Spinal cord (tissue), 10 donors: Measurements from ENCODE around the gene PPARGC1A. TPM values are rescaled to one million over a fixed set of nuclear protein-coding genes. Genes with fewer than 3 reads are reported as not detected.

Experiments
- DNase-seq, 6 donors: peaks; one replicate each; pipeline versions ENCODE4 v3.0.0 to v3.0.0-alpha.2; 2013 to 2015; ENCODE audit warnings: low spot score in 6 of 6, low read depth in 4 of 6
- H3K27ac ChIP-seq: one replicate; pipeline ENCODE4 v1.5.1; 2013; ENCODE audit warnings: low read depth, low read length, control low read depth
- H3K27me3 ChIP-seq: one replicate; pipeline ENCODE4 v1.6.1; 2013; ENCODE audit warnings: low read length; ENCODE audit not compliant: control insufficient read depth, insufficient read depth
- H3K36me3 ChIP-seq: one replicate; pipeline ENCODE4 v1.6.1; 2013; ENCODE audit warnings: low read length; ENCODE audit not compliant: control insufficient read depth, insufficient read depth
- H3K4me1 ChIP-seq: one replicate; pipeline ENCODE4 v1.6.1; 2013; ENCODE audit warnings: low read length; ENCODE audit not compliant: control insufficient read depth, insufficient read depth
- H3K4me3 ChIP-seq: one replicate; pipeline ENCODE4 v1.5.1; 2013; ENCODE audit warnings: low read depth, low read length, control low read depth
- H3K9me3 ChIP-seq: one replicate; pipeline ENCODE4 v1.6.1; 2013; ENCODE audit warnings: low read length; ENCODE audit not compliant: control insufficient read depth, insufficient read depth
- WGBS: methylation state at CpG from one replicate; pipeline ENCODE4 v1.1.5; 2013; ENCODE audit warnings: missing lambda C conversion rate; ENCODE audit not compliant: insufficient coverage; 5-methylcytosine and 5-hydroxymethylcytosine counted together
- polyA plus RNA-seq, 2 donors: library from polyadenylated mRNA; unstranded; fragments of 120-200 nt; gene quantifications; one replicate each; pipeline ENCODE4 v1.2.1, GENCODE V29; 2013; ENCODE audit not compliant: insufficient read length in 2 of 2
- total RNA-seq, 2 donors: library from RNA; depleted of rRNA in 1 of 2; stranded (reverse); fragments of 120-200 nt in 1 of 2; fragments of >200 nt in 1 of 2; gene quantifications; one replicate each; pipeline versions ENCODE4 v1.2.3 to v1.2.4, GENCODE V29; 2013 to 2014
- donor health status: healthy.

PPARGC1A gene
- total and polyA plus RNA-seq, 4 donors = 12.2 to 18.9 (median 15.0) TPM

DNA sequence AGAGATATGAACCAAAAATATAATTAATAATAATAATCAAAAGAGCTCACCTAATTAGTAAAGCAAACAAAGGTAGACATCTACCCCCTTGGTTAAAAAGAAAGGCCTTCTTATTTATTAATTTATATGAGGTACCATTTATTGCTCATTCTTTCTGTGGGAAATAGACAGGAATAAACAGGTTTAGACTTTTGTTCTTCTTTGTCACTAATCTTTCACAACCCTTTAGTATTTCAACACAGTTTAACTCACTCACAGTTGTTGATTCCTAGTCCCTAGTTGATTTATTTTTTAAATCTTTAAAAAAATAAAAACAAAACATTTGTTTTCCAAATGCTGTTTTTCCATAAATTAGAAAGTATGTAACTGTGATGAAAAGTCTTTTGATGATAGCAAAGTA is 5.6 kb downstream of the PPARGC1A start:
- H3K27me3 ChIP-seq = no peaks in the 10 kb centered on the region
- H3K4me1 ChIP-seq = peaks cover 6% of the 10 kb centered on the region
- no peak for DNase-seq
- no peak overlapping the region for H3K4me3 ChIP-seq
- H3K36me3 ChIP-seq = no peaks in the 10 kb centered on the region
- H3K27ac ChIP-seq = no peak overlapping the region
- no peaks in the 10 kb centered on the region for H3K9me3 ChIP-seq

DNA sequence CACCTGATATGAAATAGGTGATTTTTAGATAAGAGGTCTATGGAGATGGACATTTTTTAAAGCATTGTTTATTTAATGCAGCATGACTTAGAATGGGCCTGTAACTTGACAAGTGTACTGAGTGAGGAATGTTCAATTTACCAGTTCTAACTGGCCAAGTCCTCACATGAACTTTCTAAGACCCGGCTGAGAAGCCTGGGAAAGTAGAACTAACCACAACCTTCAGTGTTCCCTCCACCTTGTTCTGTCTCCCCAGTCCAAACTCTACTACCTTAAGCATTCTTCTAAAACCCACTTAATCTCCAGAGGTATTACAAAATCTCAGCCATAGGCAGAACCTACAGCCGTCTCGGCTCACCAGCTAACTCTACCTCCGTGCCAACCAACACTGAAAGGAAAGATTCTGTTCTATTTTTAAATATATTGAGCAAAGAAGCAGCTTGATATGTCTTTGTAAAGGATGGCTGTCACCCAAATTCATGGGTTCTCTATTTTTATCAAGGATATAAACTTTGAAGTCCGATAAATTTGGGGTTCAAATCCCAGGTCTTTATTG is 6.8 kb downstream of the PPARGC1A start:
- no peak for DNase-seq
- Histone ChIP-seq H3K27ac (no peak overlapping the region), H3K36me3 (no peaks in the 10 kb centered on the region), H3K4me1 (no peaks in the 10 kb centered on the region), H3K4me3 (no peak overlapping the region), H3K9me3 (no peaks in the 10 kb centered on the region), H3K27me3 (no peaks in the 10 kb centered on the region)
- 100% methylated on average over 1 of the region's 5 CpGs for WGBS

DNA sequence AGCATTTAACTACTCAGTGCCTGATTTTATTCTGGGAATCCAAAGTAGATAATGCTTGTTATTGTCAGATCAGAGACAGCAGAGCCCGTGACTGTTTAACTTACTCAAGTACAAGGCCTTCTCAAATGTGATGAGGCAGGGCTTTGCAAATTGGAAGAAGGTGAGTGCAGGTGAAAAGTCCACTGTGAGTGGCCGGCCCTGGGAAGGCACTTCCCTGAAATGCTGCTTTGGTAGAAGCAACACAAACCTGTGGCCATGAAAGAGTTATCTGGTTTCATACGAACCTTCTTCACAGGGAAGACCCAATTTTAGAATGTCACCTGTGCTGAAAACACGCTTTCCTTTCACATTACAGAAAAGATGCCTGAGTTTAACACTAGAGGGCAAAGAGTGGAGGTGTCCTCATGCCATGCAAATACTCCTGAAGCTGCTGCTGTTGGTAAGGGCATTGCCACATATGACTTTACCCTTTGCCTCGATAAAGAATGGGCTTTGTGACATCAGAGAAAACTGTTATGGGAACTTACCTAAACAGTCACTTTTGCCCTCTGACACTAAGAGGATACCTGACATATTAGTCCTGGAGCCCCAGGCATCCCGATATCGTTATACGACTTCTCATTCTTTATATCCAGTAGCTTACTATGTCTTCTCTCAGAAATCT is 8.0 kb downstream of the PPARGC1A start:
- DNase-seq = no peak
- H3K4me1 ChIP-seq = no peaks in the 10 kb centered on the region
- no peak overlapping the region for H3K4me3 ChIP-seq
- H3K36me3 ChIP-seq = no peaks in the 10 kb centered on the region
- 65% methylated on average over 3 of the region's 8 CpGs for WGBS
- no peak overlapping the region for H3K27ac ChIP-seq
- no peaks in the 10 kb centered on the region for H3K9me3 ChIP-seq
- no peaks in the 10 kb centered on the region for H3K27me3 ChIP-seq

DNA sequence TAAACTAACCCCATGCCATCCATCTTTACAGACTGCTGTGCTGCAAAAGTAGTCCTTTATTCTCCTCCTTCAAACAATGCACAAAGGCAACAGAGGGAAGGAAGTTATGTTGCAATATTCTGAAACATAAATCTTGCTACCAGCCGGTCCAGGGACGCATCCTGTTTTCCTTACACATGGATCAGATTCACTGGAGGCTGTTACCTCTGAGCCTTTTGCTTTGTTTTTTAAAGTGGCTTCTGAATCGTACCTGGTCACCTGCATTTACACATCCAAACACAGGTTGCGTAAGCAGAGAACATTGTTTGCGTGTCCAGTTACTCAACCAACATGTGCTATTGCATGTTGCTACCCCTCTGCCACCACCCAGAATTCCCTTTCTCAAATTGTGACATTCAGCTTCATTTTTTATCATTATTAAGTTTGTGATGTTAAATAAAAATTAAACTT is 8.8 kb downstream of the PPARGC1A start:
- H3K36me3 ChIP-seq = no peaks in the 10 kb centered on the region
- no peak for DNase-seq
- H3K4me1 ChIP-seq = no peaks in the 10 kb centered on the region
- no peak overlapping the region for H3K4me3 ChIP-seq
- no peak overlapping the region for H3K27ac ChIP-seq
- WGBS = 74% methylated on average over 4 of the region's 5 CpGs
- no peaks in the 10 kb centered on the region for H3K9me3 ChIP-seq
- no peaks in the 10 kb centered on the region for H3K27me3 ChIP-seq

DNA sequence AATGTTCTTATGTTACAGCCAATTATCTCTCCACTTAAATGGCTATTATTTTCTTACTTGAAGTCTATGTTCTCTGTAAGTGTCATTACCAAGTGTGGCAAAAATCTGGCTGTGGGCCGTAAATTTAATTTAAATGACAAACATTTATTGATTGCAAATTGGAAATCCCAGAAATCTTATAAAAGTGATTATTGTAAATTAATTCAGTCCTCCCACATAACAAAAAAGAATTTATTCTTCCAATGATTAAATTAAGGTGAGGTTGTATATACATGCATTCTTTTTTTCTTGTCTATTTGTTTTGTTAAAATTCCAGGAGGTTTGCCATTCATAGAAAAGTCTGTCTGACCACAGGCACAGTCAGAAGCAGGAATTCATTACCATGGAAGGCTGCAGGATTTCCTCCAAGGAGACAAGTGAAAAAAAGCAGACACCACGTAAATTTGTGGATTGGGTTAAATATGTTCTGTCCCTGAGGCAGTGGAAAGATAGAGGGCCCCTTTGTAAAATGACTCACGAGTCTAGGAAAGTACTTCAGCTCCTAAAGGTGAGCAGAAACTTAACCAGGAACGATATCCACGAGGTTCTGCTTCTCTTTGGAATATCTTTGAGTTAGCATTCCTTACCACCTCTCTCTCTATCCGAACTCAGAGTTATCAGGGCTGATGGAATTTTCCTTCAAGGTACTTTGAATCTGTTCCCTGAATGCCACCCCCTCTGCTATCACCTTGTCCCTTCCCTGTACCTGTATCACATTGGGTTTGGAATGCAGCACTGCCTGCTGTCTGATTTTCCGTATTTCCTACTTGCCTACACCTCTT is 10.7 kb downstream of the PPARGC1A start:
- no peaks in the 10 kb centered on the region for H3K36me3 ChIP-seq
- no peaks in the 10 kb centered on the region for H3K27me3 ChIP-seq
- H3K4me3 ChIP-seq = no peak overlapping the region
- no peaks in the 10 kb centered on the region for H3K9me3 ChIP-seq
- WGBS = 61% methylated on average over 6 of the region's 7 CpGs
- no peak overlapping the region for H3K27ac ChIP-seq
- no peaks in the 10 kb centered on the region for H3K4me1 ChIP-seq
- DNase-seq = no peak

DNA sequence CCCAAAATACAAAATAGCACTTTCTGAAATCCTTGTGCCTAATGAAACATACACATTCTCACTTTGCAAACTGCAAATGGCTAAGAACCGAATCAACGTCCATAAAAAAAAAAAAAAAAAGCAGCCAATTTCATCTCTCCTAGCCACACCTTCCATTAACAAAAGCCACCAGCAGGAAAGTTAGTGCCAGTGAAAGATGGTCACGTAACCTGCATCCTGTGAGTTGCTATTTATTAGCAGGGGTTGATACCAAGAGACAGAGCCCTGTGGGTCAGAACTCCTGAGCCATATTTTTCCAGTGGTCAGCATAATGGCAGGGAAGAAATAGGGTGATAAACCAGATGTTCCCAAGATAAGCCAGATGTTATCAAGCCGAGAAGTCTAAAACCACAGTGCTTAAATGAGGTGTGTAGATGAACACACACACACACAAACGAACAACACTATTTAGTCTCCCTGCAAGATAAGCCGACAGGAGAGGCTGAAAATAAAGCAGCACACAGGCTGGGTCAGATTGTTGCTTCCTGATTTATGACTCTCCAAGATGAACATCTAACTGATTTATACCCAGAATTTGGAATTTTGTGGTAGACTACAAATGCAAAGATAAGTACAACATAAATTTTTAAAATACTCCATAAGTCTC is 11.5 kb downstream of the PPARGC1A start:
- H3K27me3 ChIP-seq = no peaks in the 10 kb centered on the region
- H3K9me3 ChIP-seq = no peaks in the 10 kb centered on the region
- H3K36me3 ChIP-seq = no peaks in the 10 kb centered on the region
- H3K4me3 ChIP-seq = no peak overlapping the region
- WGBS = no CpG with 5 or more reads among the region's 6 CpGs
- no peak for DNase-seq
- H3K4me1 ChIP-seq = no peaks in the 10 kb centered on the region
- H3K27ac ChIP-seq = no peak overlapping the region

DNA sequence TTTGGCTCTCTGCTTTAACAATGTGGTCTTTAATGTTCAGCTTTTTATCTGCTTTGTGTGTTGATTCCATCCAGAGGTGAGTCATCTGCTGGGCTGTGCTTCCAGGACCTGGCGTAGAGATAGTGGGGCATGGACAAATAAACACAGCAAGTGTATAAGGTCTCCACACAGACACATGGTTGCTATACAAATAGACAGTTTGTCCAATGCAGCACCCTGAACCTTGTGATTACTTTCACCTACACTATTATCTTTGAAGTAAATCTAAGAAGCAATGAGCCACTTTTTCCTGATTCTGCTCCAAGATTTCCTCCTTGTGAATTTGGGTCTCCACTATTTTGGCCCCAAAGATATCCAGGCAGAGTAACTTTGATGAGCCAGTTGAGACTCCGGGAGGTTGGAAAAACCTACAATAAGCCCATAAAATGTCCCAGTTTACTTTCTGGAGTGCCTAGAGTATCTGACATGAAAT is 12.1 kb downstream of the PPARGC1A start:
- Histone ChIP-seq H3K4me3 (no peak overlapping the region), H3K27ac (no peak overlapping the region), H3K9me3 (no peaks in the 10 kb centered on the region), H3K4me1 (no peaks in the 10 kb centered on the region), H3K36me3 (no peaks in the 10 kb centered on the region), H3K27me3 (no peaks in the 10 kb centered on the region)
- WGBS = 89% methylated on average over 1 of the region's 2 CpGs
- no peak for DNase-seq

DNA sequence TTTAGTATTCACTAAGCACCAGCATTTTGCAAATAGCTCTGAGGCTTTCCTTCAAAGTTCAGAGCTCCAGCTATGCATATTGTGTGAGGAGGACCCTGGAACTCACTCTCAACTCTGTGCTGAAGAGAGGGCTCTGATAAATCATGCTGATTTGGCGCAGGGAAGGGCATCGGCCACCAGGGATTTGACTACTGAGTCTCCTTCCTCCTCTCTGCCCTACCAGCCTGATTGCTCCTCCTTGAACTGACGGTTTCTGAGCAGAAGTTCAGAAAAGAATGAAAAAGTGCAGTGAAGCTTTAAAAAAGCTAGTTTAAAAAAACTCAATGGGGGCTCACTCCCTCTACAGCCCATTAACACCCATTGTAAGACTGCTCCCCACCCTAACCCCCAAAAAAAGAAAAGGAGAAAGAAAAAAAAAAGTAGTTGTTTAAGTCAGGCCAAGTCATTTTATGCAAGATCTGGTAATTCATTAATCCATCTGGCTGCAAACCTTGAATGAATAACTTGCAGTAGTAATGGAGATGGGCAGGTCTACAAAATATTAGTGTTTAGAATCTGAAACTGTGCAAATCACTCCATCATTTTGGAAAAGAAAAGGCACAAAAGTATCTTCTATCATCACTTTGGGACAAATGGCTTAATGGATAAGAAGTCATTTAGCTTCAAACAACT is 13.3 kb downstream of the PPARGC1A start:
- no peak overlapping the region for H3K4me3 ChIP-seq
- no peak overlapping the region for H3K27ac ChIP-seq
- H3K27me3 ChIP-seq = no peaks in the 10 kb centered on the region
- no peak for DNase-seq
- no peaks in the 10 kb centered on the region for H3K9me3 ChIP-seq
- H3K36me3 ChIP-seq = no peaks in the 10 kb centered on the region
- no peaks in the 10 kb centered on the region for H3K4me1 ChIP-seq
- no CpG with 5 or more reads among the region's 3 CpGs for WGBS

DNA sequence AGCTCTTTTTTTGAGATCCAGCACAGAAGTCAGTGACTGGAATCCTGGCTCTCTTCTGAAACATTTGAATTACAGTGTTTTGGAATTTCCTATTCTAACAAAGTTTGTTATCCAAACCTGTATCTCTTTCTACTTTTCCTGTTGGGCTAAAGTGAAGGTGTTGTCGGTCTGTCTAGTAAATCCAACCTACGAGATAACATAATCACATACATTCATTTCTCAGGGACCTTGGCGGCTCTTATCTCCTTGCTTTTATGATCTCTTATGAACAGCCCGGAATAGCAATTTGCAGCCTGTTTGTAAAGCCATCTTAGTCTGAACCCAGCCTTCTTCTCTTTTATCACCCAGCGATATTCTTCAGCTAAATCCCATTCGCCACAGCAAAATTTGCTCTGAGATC is 14.5 kb downstream of the PPARGC1A start:
- WGBS = 82% methylated on average over 2 of the region's 6 CpGs
- peak in 1 of 6 donors; percentile 27 for DNase-seq
- no peaks in the 10 kb centered on the region for H3K36me3 ChIP-seq
- no peaks in the 10 kb centered on the region for H3K27me3 ChIP-seq
- no peaks in the 10 kb centered on the region for H3K9me3 ChIP-seq
- H3K4me3 ChIP-seq = no peak overlapping the region
- H3K27ac ChIP-seq = no peak overlapping the region
- H3K4me1 ChIP-seq = no peaks in the 10 kb centered on the region
